Measurements from ENCODE around the gene IQGAP2.

DNA sequence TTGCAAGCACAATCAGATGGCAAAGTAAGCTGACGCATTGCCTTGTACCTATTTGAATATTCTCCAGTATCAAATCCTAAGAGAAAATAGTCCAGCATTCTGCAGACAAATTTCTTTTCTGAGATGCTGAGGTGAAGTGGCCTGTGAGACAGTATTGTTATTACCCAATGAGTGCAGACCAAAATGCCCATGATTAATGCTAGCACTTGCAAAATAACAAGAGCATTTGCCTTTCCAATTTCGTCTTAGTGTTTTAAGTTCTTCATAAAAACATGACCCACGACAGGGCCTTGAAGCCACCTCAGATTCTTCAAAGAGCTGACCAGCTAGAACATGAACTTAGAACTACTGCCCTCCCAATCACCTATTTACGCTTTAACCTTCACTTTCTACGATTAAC is 2.6 kb upstream of the IQGAP2 start:
- TF ChIP-seq, protein P1, sequence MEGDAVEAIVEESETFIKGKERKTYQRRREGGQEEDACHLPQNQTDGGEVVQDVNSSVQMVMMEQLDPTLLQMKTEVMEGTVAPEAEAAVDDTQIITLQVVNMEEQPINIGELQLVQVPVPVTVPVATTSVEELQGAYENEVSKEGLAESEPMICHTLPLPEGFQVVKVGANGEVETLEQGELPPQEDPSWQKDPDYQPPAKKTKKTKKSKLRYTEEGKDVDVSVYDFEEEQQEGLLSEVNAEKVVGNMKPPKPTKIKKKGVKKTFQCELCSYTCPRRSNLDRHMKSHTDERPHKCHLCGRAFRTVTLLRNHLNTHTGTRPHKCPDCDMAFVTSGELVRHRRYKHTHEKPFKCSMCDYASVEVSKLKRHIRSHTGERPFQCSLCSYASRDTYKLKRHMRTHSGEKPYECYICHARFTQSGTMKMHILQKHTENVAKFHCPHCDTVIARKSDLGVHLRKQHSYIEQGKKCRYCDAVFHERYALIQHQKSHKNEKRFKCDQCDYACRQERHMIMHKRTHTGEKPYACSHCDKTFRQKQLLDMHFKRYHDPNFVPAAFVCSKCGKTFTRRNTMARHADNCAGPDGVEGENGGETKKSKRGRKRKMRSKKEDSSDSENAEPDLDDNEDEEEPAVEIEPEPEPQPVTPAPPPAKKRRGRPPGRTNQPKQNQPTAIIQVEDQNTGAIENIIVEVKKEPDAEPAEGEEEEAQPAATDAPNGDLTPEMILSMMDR (conservative IDR thresholded peaks at IDR 0.05; ENCODE audit: low read depth, low read length), result no peak
- TF ChIP-seq EZH2phosphoT487 (IDR thresholded peaks at IDR 0.05; ENCODE audit: borderline replicate concordance, low read length) (no peak), EZH2 (IDR thresholded peaks at IDR 0.05; ENCODE audit: low read length, unreplicated experiment) (no peak)

Data from PC-3 (cell line).